Subcutaneous adipose tissue (tissue), 4 donors: ENCODE measurements around the gene VARS2. TPM values are rescaled to one million over a fixed set of nuclear protein-coding genes. Genes with fewer than 3 reads are reported as not detected.

Experiments used
- CTCF ChIP-seq: fragments of 450-650 bp; IDR thresholded peaks from one replicate; pipeline ENCODE4 v1.5.1; 2016; ENCODE audit warnings: low read depth, mild to moderate bottlenecking, control low read depth, antibody characterized with exemption, moderate library complexity
- total RNA-seq, 4 donors: library from RNA; depleted of rRNA; stranded (reverse); fragments of >200 nt; gene quantifications; one replicate each; pipeline ENCODE4 v1.1.0, GENCODE V29; 2016

Gene VARS2
- total RNA-seq, 4 donors from 2014 or later: 9.1 to 40.3 (median 10.8) TPM

GRCh38 chr6:30887901-30888815, 25.9 kb upstream of the VARS2 start:
- TF ChIP-seq CTCF: no peak

- no peak for TF ChIP-seq CTCF
These were observed 25.1 kb upstream of the VARS2 start for GRCh38 chr6:30888816-30889495.

- no peak for TF ChIP-seq CTCF
These were observed 24.5 kb upstream of the VARS2 start for GRCh38 chr6:30889496-30889885.

GRCh38 chr6:30889921-30890645, 24.0 kb upstream of the VARS2 start:
- TF ChIP-seq CTCF: no peak

- no peak for TF ChIP-seq CTCF
These were observed 23.2 kb upstream of the VARS2 start for GRCh38 chr6:30890646-30891449.

GRCh38 chr6:30891450-30891723, 22.7 kb upstream of the VARS2 start:
- TF ChIP-seq CTCF: no peak
